Frontal cortex (tissue), 4 donors: Measurements from ENCODE around the gene IL10RA. TPM values are rescaled to one million over a fixed set of nuclear protein-coding genes. Genes with fewer than 3 reads are reported as not detected.
"Not testable (repeated sequence)": the region's sequence is repeated elsewhere in the genome, so short reads cannot be mapped to it uniquely, and the experiment has no call there.

Experiments used
- DNase-seq, 2 donors: peaks; one replicate each; pipeline ENCODE4 v3.0.0; 2012; ENCODE audit warnings: low spot score in 2 of 2
- FAIRE-seq: peaks from 2 replicates; lab custom pipeline; 2012; peaks lifted over from hg19 to GRCh38; lab: Jason Lieb, UNC
- total RNA-seq: library from RNA; depleted of rRNA; stranded (reverse); fragments of >200 nt; gene quantifications from one replicate; pipeline ENCODE4 v1.2.3, GENCODE V29; 2014
- donor health status: control.
- donor health status: control.
- donor health status: control.

The IL10RA gene
- 2.0 TPM for total RNA-seq

GRCh38 chr11:117985953-117986887 is at the start of gene IL10RA:
TSS of gene IL10RA (plus strand) at chr11:117986394. CDS start at chr11:117986468, 74 bp downstream.
- DNase-seq (peak; percentile 89 to 96), FAIRE-seq (no peak)

GRCh38 chr11:117936973-117937372 is 49.2 kb upstream of the IL10RA start:
- no peak for FAIRE-seq

GRCh38 chr11:117940736-117941135 is 45.5 kb upstream of the IL10RA start:
- FAIRE-seq: no peak
- DNase-seq: no peak

More at GRCh38 chr11:117936973-117937372, 49.2 kb upstream of the IL10RA start:
- DNase-seq: no peak

GRCh38 chr11:117941163-117941707 is 45.0 kb upstream of the IL10RA start:
- FAIRE-seq: no peak
- DNase-seq: no peak

GRCh38 chr11:117941976-117942654 is 44.1 kb upstream of the IL10RA start:
- FAIRE-seq (no peak), DNase-seq (no peak)

- no peak for FAIRE-seq
- DNase-seq: no peak
Measured at GRCh38 chr11:117944554-117944953, 41.6 kb upstream of the IL10RA start.

- FAIRE-seq (no peak), DNase-seq (no peak)
Measured at GRCh38 chr11:117945047-117945810, 41.0 kb upstream of the IL10RA start.

- DNase-seq: no peak
- no peak for FAIRE-seq
Measured at GRCh38 chr11:117946156-117946841, 39.9 kb upstream of the IL10RA start.

- no peak for FAIRE-seq
- peak; percentile 46 to 85 for DNase-seq
Measured at GRCh38 chr11:117946842-117947526, 39.2 kb upstream of the IL10RA start.

- DNase-seq, FAIRE-seq: not testable (repeated sequence)
Measured at GRCh38 chr11:117947751-117948150, 38.4 kb upstream of the IL10RA start.

GRCh38 chr11:117948466-117948865 is 37.7 kb upstream of the IL10RA start:
- DNase-seq, FAIRE-seq: not testable (repeated sequence)

GRCh38 chr11:117949062-117949461 is 37.1 kb upstream of the IL10RA start:
- FAIRE-seq: no peak
- no peak for DNase-seq

GRCh38 chr11:117950301-117950700 is 35.9 kb upstream of the IL10RA start:
- FAIRE-seq: no peak

GRCh38 chr11:117950993-117951961 is 34.9 kb upstream of the IL10RA start:
- DNase-seq (no peak), FAIRE-seq (no peak)

More at GRCh38 chr11:117950301-117950700, 35.9 kb upstream of the IL10RA start:
- DNase-seq: no peak

GRCh38 chr11:117953024-117953671 is 33.0 kb upstream of the IL10RA start:
- DNase-seq (no peak), FAIRE-seq (no peak)

GRCh38 chr11:117958949-117959348 is 27.2 kb upstream of the IL10RA start:
- FAIRE-seq (no peak), DNase-seq (no peak)
